ENCODE measurements around the gene OSTF1. TPM values are rescaled to one million over a fixed set of nuclear protein-coding genes. Genes with fewer than 3 reads are reported as not detected.

The OSTF1 gene
- total RNA-seq, 1 experiment from 2014 or later, result 7.0 TPM

DNA sequence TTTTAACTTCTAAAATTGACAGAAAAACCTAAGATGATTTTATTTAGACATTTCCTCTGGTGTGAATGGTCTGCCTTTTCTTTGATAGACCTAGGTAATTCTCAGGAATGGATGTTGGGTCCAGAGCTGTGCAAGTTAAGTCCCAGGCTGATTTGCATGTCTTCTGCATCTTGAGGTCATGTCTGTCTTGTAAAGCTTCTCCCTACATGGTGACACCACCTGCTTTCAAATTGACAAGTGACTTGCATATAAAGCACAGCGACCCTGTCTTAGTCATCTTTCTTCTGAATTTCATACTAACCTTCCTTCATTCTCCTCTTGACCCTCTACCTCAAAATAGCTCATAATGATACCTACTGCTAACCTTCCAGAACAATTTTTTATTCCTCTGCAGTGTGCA lies 29.2 kb downstream of the OSTF1 start:
- Mint-ChIP-seq H3K27ac (ENCODE audit: unreplicated experiment) (no peak overlapping the region), H3K9me3 (ENCODE audit: unreplicated experiment) (peaks cover 7% of the 10 kb centered on the region), H3K27me3 (ENCODE audit: insufficient read depth, unreplicated experiment) (no peaks in the 10 kb centered on the region), H3K36me3 (ENCODE audit: insufficient read depth, unreplicated experiment) (no peaks in the 10 kb centered on the region), H3K4me3 (ENCODE audit: unreplicated experiment) (no peak overlapping the region), H3K4me1 (ENCODE audit: low read depth, unreplicated experiment) (no peaks in the 10 kb centered on the region)
- no TSS peak for BruUV-seq (replicated peaks)
- TF ChIP-seq CTCF (IDR thresholded peaks at IDR 0.05; ENCODE audit: insufficient read depth in 1 of 2, low read depth in 1 of 2, low read length in 1 of 2, severe bottlenecking in 1 of 2, unreplicated experiment in 1 of 2), result no peak
- intact Hi-C loops (cut with micrococcal nuclease; ENCODE audit: unreplicated experiment), result no loop called here
- POLR2A ChIA-PET, result no interaction called here
- CTCF ChIA-PET, result no interaction called here
- no peaks in the 10 kb centered on the region for H3K9me3 ChIP-seq
- no peaks in the 10 kb centered on the region for H3K27me3 ChIP-seq (replicated peaks; ENCODE audit: control insufficient read depth, insufficient read depth, low read length)
- H3K36me3 ChIP-seq (ENCODE audit: control insufficient read depth, insufficient read depth, low read length), result no peaks in the 10 kb centered on the region
- no peak overlapping the region for H3K4me3 ChIP-seq (ENCODE audit: low read depth, low read length)
- DNase-seq, result no peak
- no peaks in the 10 kb centered on the region for H3K4me1 ChIP-seq

- CTCF ChIA-PET, result no interaction called here
Observed at GRCh38 chr9:75120686-75121085, 32.4 kb downstream of the OSTF1 start.

GRCh38 chr9:75121914-75122558 lies 33.7 kb downstream of the OSTF1 start:
- BruUV-seq (replicated peaks), result no TSS peak

More at GRCh38 chr9:75120686-75121085, 32.4 kb downstream of the OSTF1 start:
- Mint-ChIP-seq H3K36me3 (ENCODE audit: insufficient read depth, unreplicated experiment) (no peaks in the 10 kb centered on the region), H3K4me3 (ENCODE audit: unreplicated experiment) (no peak overlapping the region), H3K27me3 (ENCODE audit: insufficient read depth, unreplicated experiment) (no peaks in the 10 kb centered on the region), H3K4me1 (ENCODE audit: low read depth, unreplicated experiment) (no peaks in the 10 kb centered on the region), H3K27ac (ENCODE audit: unreplicated experiment) (no peak overlapping the region), H3K9me3 (ENCODE audit: unreplicated experiment) (peaks cover 7% of the 10 kb centered on the region)
- no peak for TF ChIP-seq CTCF (IDR thresholded peaks at IDR 0.05; ENCODE audit: insufficient read depth in 1 of 2, low read depth in 1 of 2, low read length in 1 of 2, severe bottlenecking in 1 of 2, unreplicated experiment in 1 of 2)
- Histone ChIP-seq H3K4me3 (ENCODE audit: low read depth, low read length) (no peak overlapping the region), H3K36me3 (ENCODE audit: control insufficient read depth, insufficient read depth, low read length) (no peaks in the 10 kb centered on the region), H3K9me3 (no peaks in the 10 kb centered on the region), H3K27me3 (replicated peaks; ENCODE audit: control insufficient read depth, insufficient read depth, low read length) (no peaks in the 10 kb centered on the region), H3K4me1 (no peaks in the 10 kb centered on the region)
- POLR2A ChIA-PET, result no interaction called here
- intact Hi-C loops (cut with micrococcal nuclease; ENCODE audit: unreplicated experiment), result no loop called here
- DNase-seq, result no peak
- BruUV-seq (replicated peaks), result no TSS peak

More at GRCh38 chr9:75121914-75122558, 33.7 kb downstream of the OSTF1 start:
- Mint-ChIP-seq H3K9me3 (ENCODE audit: unreplicated experiment) (peaks cover 7% of the 10 kb centered on the region), H3K27ac (ENCODE audit: unreplicated experiment) (no peak overlapping the region), H3K36me3 (ENCODE audit: insufficient read depth, unreplicated experiment) (no peaks in the 10 kb centered on the region), H3K4me1 (ENCODE audit: low read depth, unreplicated experiment) (no peaks in the 10 kb centered on the region), H3K27me3 (ENCODE audit: insufficient read depth, unreplicated experiment) (no peaks in the 10 kb centered on the region), H3K4me3 (ENCODE audit: unreplicated experiment) (no peak overlapping the region)
- H3K4me1 ChIP-seq, result no peaks in the 10 kb centered on the region
- H3K4me3 ChIP-seq (ENCODE audit: low read depth, low read length), result no peak overlapping the region
- no peaks in the 10 kb centered on the region for H3K9me3 ChIP-seq
- H3K27me3 ChIP-seq (replicated peaks; ENCODE audit: control insufficient read depth, insufficient read depth, low read length), result no peaks in the 10 kb centered on the region
- no peak for DNase-seq
- no peaks in the 10 kb centered on the region for H3K36me3 ChIP-seq (ENCODE audit: control insufficient read depth, insufficient read depth, low read length)
- TF ChIP-seq CTCF (IDR thresholded peaks at IDR 0.05; ENCODE audit: insufficient read depth in 1 of 2, low read depth in 1 of 2, low read length in 1 of 2, severe bottlenecking in 1 of 2, unreplicated experiment in 1 of 2), result no peak
- CTCF ChIA-PET, result no interaction called here
- POLR2A ChIA-PET, result no interaction called here
- intact Hi-C loops (cut with micrococcal nuclease; ENCODE audit: unreplicated experiment), result no loop called here
